Measurements from ENCODE around the gene PAGR1.
"Not testable (repeated sequence)": the region's sequence is repeated elsewhere in the genome, so short reads cannot be mapped to it uniquely, and the experiment has no call there.

The PAGR1 gene

DNA sequence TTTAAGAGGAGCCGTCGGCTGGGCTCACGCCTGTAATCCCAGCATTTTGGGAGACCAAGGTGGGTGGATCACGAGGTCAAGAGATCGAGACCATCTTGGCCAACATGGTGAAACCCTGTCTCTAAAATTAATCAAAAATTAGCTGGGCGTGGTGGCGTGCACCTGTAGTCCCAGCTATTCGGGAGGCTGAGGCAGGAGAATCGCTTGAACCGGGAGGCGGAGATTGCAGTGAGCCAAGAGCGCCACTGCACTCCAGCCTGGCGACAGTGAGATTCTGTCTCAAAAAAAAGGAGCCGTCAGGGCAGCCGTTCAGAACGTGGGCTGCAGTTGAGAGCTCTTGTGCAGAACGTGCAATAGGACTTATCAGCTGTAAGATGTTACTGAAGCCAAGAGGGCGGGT lies 22.8 kb upstream of the PAGR1 start:
- not testable (repeated sequence) for DNase-seq

- no peak for DNase-seq
Observed at GRCh38 chr16:29794231-29794710, 21.7 kb upstream of the PAGR1 start.

DNA sequence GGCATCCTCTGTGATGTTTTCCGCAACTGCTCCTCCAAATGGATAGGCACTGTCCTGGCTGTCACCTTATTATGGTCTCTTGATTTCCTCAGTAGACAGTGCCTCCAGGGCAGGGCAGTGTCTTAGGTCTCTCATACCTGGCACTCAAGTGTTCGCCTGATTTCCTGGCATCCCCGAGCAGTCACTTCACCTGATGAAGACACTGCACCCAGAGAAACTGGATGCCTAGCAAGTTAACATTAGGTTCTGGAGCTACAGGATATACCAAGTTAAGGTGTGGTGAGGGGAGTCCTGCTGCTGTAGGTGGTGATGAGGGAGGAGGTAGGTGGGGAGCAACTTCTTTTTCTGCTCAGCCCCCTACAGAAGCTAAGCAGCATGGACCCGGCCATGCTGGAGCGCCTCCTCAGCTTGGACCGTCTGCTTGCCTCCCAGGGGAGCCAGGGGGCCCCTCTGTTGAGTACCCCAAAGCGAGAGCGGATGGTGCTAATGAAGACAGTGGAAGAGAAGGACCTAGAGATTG lies 13.5 kb upstream of the PAGR1 start:
- no peak for DNase-seq

- DNase-seq = no peak
Observed at GRCh38 chr16:29804020-29804419, 11.9 kb upstream of the PAGR1 start.

GRCh38 chr16:29804455-29805231 lies 11.3 kb upstream of the PAGR1 start:
- DNase-seq = no peak

DNA sequence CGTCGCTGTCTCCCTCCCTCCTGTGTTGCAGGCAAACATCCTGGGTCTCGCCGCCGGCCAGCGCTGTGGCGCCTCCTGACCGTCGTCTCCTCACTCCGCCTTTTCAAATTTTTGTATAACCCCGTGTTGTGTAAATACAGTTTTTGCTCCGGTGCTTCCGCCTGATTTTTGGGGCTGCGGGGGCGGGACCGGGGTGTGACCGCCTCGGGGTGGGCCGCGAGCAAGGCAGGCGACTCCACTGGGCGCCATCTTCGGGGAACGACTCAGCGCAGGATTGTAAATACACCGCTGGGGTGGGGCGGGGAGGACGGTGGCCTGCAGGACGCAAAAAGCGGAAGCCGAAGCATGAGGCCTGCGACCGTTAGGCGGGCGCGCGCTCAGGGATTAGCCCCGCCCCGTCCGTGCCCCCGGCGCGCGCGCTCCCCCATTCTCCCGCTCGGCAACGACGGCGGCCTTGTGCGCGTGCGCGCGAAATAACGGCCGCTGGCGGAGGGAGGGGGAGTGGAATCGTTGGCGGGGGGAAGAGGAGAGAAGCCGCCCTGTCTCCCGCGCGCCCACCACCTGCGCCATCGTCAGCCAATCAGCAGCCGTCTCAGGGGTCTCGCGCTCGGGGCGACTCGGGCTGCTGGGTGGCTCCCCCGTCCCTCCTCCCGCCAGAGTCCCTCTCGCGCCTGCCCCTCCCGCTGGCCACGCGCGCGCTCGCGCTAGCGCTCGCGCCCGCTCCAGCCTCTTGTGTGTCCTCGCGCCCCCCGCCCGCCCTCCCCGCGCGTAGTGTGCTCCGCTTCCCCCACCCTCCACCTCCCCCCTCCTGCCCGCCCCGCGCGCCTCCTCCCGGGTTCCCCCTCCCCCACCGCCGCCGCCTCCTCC lies 10.5 kb upstream of the PAGR1 start:
- DNase-seq = peak; percentile 100

- peak; percentile 91 for DNase-seq
Observed at GRCh38 chr16:29806099-29806579, 9.8 kb upstream of the PAGR1 start, which contains the start of gene MAZ. Gene MAZ, plus strand, starts transcription at chr16:29806529. Its CDS starts 173 bp downstream, at chr16:29806702.

GRCh38 chr16:29806641-29807425 lies 9.1 kb upstream of the PAGR1 start:
- DNase-seq = peak; percentile 64

GRCh38 chr16:29807426-29808218 lies 8.3 kb upstream of the PAGR1 start:
- peak; percentile 80 for DNase-seq

DNA sequence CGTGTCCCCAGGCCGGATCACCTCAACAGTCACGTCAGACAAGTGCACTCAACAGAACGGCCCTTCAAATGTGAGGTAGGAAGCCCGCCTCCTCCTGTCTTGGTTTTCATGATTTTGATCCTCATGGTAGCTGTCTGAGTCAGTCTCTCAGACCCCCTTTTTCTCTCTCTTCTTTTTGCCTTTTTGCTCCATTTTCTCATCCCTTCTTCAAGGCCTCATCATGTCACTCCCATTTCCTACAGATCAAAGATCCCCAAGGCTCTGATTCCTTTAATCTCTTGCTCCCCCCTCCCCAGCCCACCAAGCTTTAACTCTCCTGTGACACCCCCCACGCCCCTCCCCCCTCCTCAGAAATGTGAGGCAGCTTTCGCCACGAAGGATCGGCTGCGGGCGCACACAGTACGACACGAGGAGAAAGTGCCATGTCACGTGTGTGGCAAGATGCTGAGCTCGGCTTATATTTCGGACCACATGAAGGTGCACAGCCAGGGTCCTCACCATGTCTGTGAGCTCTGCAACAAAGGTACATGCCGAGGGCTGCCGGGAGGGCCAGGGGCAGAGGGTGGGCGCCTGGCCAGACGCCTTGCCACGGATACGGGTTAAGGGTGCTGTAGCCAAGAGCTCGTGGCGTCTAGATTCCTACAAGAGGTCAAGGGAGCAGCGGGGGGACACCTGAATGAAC lies 7.6 kb upstream of the PAGR1 start:
- DNase-seq = no peak

GRCh38 chr16:29809031-29809747 lies 6.8 kb upstream of the PAGR1 start:
- DNase-seq = no peak

- DNase-seq = no peak
Observed at GRCh38 chr16:29809850-29810698, 5.9 kb upstream of the PAGR1 start.

DNA sequence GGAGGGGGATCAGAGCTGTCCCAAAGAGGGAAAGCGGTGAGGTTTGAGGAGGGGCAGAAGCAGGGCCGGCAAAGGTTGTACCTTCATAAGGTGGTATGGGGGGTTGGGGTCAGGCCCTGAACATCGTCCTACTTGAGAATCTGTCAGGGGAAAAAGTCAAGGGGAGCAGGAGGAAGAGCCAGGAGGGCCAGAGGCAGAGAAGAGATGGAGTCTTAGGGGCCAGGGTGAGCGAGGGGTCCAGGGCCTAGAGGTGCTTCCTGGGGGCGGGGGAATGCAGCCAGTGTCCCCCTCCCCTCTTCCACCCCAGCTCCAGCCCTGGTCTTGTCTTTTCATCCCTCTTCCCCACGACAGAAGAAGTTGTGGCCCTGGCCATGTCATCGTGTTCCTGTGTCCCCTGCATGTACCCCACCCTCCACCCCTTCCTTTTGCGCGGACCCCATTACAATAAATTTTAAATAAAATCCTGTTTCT lies 5.2 kb upstream of the PAGR1 start:
- no peak for DNase-seq

GRCh38 chr16:29811170-29811895 lies 4.6 kb upstream of the PAGR1 start:
- peak; percentile 76 for DNase-seq

DNA sequence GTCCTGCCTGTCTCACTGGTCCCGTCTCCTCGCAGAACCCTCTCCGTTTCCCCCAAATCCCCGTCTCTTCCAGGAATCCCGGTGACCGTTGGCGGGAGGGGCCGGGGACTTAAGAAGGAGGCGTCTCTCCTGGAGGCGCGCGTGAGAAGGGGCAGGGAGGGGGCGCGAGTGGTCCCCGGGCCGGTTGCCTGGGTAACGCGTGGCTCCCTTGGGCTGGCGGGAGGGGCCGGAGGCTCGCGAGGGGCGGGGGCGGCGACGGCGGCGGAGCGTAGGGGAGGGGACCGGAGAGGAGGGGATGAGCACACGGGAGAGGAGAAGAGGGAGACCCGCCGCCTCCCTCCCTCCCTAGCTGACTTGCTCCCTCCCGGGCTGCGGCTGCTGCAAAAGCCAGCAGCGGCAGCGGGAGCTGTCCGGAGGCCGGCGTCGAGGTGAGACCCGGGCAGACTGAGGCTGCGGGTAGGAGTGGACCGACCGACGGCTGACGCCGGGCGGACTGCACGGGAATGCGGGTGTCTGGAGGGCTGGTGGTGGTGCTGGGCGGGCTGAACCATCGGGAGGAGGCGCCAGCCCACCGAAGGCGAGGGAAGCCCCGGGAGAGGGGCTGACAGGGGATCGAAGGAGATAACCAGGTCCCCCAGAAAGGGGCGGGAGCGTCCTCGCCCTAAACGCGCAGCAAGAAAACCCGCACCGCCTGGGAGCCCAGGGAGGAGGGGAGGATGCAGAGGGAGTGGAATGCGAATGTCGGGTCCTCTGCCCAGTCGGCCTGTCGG lies 3.9 kb upstream of the PAGR1 start, which contains the start of gene PRRT2:
TSS of gene PRRT2 (plus strand) at position 298 of the 770 bp plus-strand sequence. CDS start 862 bp downstream, outside the sequence.
- peak; percentile 9 for DNase-seq

GRCh38 chr16:29812754-29813643 lies 3.0 kb upstream of the PAGR1 start:
- no peak for DNase-seq
